Esophagus mucosa (tissue), 1 donor: Measurements from ENCODE around the gene FRRS1L. TPM values are rescaled to one million over a fixed set of nuclear protein-coding genes. Genes with fewer than 3 reads are reported as not detected.
A peak's percentile ranks its signal among the peaks of the same experiment; 100 is the strongest.
"Not testable (repeated sequence)": the region's sequence is repeated elsewhere in the genome, so short reads cannot be mapped to it uniquely, and the experiment has no call there.

Source experiments
- ATAC-seq: fragments of 200-7000 bp; cut with Tn5 transposase; one replicate; pipeline ENCODE4 v1.9.1; 2020
- total RNA-seq: library from RNA; stranded (reverse); gene quantifications from one replicate; pipeline ENCODE4 v1.2.4, GENCODE V29; 2023
- donor health status: DM: yes; HTN: yes; CAD: no.

FRRS1L gene
- total RNA-seq, 1 donor from 2014 or later, result not detected

DNA sequence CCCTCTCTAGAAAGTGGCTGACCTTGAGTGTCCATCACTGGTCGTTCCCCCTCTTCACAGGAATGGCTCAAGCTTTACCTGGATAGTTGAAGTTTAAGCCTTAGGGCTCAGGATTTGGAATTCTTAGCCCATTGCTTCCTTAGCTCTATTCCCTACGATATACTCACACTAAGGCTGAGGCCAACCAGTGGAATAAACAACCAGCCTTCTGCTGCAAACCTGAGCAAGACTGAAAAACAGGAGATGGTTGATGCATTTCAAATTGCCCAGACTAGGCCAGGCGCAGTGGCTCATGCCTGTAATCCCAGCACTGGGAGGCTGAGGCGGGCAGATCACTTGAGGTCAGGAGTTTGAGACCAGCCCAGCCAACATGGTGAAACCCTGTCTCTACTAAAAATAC, 40.4 kb downstream of the FRRS1L start:
- not testable (repeated sequence) for ATAC-seq

- no peak for ATAC-seq
Measured at GRCh38 chr9:109124121-109124520, 42.9 kb downstream of the FRRS1L start.

- ATAC-seq, result peak; percentile 13
Measured at GRCh38 chr9:109122726-109123621, 44.1 kb downstream of the FRRS1L start.

DNA sequence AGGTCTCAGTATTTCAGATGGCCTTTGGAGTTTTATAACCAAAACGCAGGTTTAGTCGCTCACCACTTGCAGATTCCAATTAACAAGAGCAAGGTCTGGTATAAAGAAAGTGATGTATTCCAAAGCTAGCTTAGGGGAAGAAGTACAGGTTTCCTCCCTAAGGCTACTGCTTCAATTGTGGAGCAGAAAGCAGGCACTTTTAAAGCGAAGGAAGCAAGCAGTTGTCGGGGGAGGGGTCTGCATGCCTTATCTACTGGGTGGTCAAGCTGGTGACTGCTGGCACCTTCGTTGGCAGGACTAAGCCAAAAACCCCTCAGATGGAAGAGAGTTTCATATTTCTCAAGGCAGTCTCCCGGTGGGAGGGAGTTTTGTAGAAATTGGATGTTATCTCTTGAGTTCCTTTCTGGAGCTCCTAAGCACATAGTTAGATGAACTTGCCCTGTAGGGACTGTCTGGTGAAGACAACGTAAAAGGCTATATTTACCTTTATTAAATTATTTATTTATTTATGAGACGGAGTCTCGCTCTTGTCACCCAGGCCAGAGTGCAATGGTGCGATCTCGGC, 45.7 kb downstream of the FRRS1L start:
- no peak for ATAC-seq

DNA sequence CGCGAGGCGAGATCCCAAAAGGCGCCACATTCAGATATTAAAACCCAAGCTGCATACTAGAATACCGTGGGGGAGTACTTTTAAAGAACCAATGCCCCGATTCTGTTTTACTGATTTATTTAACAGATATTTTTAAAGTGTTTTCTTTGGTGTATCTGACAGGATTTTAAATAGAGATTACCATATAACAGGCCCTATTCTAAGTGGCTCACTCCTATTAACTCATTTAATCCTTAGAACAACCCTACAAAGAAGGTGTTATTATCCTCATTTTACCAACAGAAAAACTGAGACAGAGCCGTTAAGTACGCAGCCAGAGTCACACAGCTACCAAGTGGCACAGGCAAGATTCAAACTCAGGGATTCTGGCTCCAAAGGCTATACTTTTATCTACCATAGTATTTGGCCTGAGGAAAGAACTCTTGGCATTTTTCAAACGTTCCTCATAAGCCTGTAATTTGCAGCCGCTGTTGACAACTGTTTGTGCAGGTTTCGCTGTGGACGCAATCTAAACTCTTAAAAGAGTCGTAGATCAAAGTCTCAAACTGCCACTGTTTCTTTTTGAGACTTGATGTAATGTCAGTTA, 46.8 kb downstream of the FRRS1L start:
- no peak for ATAC-seq

DNA sequence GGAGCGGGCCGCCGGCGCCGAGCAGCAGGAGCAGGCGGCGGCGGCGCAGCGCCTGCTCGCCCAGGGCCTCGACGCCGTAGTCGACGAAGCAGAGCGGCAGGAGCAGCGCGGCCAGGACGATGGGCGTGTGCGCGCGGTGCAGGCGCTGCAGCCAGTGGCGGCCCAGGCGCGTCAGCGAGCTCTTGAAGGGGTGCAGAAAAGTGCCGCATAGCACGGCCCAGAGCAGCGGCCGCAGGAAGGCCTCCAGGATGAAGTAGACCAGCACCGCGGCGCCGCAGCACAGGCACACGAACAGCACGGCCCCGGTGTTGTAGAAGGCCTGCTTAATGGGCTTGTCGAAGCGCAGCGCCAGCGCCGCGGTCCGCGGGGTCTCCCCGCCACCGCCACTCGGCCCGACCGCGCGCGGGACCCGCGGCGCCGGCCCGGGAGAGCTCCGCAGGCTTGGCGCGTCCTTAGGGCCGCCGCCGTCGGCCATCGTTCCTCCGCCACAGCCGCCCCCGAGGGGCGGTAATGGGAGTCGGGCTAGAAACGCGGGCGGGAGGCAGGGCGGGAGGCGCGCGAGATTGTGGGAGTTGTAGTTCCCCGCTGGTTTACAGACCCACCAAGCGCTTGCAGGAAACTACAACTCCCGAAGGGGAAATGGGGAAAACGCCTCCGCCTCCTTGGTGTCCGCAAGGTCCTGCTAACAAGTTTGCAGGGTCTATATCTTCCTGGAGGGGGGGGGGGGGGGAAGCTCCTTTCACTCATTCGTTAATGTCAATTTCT, 47.4 kb downstream of the FRRS1L start, which contains the start of gene TMEM245:
TSS of gene TMEM245 (minus strand) at position 509 of the 765 bp plus-strand sequence. CDS start at position 475, 34 bp downstream.
- ATAC-seq, result peak; percentile 92

DNA sequence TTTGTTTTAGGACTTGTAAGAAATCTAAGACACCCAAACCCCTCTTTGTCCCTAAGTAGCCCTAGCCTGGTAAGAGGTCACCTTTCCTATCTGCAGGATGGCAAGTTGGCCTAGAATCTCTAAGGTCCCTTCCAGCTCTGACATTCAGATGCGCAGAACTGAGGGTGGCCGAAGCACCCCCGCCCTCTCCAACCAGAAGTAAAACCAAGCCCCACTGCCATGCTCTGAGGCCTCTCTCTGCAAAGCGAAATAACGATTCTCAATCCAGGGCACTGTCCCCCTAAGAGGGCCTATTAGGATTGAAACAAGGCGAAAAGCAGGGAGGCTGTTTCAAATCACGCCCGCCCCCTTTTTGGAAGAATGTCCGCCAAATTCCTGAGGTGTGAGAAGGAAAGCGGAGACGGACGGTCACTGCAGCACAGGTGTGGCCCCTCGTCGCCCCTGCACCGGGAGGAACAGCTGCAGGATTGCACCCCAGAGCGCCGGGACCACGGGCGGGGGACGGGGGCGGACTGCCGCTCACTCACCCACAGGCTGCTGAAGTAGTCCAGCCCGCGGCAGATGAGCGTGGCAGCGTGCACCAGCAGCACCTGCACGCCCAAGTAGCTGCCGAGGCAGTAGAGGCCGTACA, 48.1 kb downstream of the FRRS1L start:
- ATAC-seq, result no peak

GRCh38 chr9:109117856-109118807, 48.9 kb downstream of the FRRS1L start:
- peak; percentile 44 for ATAC-seq

GRCh38 chr9:109115931-109116526, 51.0 kb downstream of the FRRS1L start:
- ATAC-seq, result no peak

DNA sequence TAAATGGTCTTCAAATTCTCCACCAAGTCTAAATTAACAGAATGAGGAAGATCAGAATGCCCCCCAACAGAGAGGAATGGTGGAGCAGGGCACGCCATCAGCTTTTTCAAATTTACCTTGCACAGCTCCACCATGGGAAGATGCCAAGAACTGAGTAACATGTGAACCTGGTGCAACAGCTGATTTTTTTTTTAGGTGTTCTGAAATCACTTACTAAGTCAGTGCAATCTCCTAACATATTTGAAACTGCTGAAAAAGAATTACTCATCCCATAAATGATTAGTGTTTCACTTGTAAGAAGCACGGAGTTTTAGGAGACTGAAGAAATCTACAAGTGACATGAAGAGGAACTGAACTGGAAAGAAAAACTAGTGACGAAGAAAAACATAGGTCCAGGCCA, 52.4 kb downstream of the FRRS1L start:
- peak; percentile 30 for ATAC-seq

GRCh38 chr9:109113892-109114609, 53.0 kb downstream of the FRRS1L start:
- ATAC-seq, result no peak

DNA sequence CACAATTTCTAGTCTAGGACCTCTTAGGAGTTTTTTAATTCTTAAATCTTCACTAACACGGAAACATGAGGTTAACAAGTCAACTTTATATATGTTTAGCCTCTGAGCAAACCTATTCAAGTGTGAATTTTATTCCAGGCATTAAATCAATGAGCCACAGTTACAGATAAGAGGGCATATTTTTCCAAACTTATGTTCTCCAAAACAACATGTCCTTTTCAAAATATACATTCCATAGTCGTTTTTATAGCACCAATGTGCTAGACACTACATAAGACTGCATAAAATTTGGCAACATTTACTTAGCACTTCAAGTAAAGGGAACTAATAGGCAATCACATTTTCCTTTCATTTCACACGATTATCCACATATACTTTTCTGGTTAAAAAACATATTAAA, 53.8 kb downstream of the FRRS1L start:
- ATAC-seq, result no peak

DNA sequence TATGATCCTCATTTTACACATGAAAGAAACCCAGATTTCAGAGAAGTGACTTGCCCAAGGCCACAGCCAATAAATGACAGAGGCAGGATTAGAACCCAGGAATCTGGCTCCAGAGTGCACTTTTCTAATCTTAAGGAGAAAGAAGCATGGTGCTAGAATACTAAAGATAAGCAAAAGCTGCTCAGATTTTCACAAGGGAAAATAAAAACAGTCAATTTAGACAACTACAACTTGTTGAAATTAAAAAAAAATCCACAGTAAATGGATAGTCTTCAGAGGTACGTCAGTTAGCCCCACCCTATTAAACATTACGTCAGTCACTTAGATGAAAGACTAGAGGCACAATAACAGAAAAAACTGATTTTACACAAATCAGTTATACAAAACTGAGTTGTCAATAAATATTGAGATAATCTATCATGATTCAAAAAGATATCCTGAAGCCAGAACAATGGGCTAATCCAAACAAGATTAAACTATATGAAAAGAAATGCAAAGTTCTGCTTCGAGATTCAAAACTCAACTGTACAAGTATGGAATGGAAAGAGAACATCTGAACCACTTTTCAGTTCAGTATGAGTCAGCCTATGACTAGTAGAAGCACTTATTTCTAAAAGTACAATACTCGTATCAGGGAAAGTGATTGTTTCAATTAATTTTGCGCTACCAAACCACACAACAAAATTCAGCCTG, 56.6 kb downstream of the FRRS1L start:
- ATAC-seq, result peak; percentile 66

- no peak for ATAC-seq
Measured at GRCh38 chr9:109109967-109110328, 57.1 kb downstream of the FRRS1L start.

- ATAC-seq, result no peak
Measured at GRCh38 chr9:109108318-109108717, 58.7 kb downstream of the FRRS1L start.

- peak; percentile 45 for ATAC-seq
Measured at GRCh38 chr9:109107402-109108240, 59.4 kb downstream of the FRRS1L start.

DNA sequence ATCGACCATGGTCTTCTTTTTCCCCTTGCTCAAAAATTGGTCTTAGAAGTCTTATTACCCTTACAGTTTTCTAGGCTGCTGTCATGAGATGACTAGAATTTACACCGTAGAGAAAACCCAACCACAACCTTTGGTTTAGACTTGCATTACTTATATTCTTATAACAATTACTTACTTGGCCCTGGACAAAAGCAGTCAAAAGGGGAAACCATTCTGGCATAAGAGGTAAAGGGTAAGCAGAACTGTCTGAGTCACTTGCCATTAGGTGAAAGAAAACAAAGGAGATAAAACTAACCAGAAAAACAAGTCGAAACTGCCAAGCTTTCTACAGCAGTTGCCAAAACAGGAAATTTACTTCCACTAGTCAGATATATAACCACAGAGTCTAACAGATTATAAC, 65.2 kb downstream of the FRRS1L start:
- peak; percentile 91 for ATAC-seq

DNA sequence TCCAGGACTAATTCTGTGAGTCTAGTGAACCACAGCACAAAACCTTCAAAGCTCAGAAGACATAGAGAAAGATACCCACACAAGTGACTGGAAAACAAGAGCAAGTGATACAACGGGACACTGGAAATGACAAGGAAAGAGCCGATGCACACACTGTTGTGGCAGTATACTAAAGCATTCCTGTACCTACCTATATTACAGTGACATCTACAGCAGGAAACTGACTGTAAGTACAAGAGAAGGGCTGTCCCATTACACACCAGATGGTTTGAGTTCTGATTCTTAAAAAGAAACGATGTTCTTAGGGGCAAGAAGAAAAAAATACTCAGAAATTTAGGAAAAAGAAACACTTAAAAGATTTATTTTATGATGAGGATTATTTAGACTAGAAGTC, 65.8 kb downstream of the FRRS1L start:
- peak; percentile 52 for ATAC-seq
